GM10266 (cell line): ENCODE results near the gene SSTR5.

ENCODE experiments used
- DNase-seq: peaks from one replicate; pipeline ENCODE4 v3.0.0; 2012; ENCODE audit errors: extremely low spot score
- TF ChIP-seq, protein P1 (sequence below): IDR thresholded peaks from 2 replicates; pipeline ENCODE4 v1.5.1; 2012; ENCODE audit warnings: mild to moderate bottlenecking, low read depth; ENCODE audit not compliant: control insufficient read depth, insufficient read depth; ENCODE audit errors: missing control alignments

SSTR5 gene

DNA sequence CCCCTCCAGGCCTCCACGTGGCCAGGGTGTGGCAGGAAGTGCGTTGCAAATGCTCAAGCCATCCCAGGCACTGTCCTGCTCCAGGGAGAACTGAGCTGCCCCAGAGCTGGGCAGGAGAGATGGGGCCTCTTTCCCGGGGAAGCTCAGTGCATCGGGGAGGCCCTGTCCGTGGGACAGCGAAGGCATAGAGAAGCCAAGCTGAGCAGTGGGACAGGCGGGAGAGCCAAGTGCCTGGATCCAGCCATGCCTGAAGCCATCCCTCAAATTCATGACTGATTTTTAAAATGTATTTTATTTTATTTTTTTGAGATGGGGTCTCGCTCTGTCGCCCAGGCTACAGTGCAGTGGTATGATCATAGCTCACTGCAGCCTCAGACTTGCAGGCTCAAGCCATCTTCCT, 25.4 kb upstream of the SSTR5 start:
- no peak for DNase-seq
- TF ChIP-seq, protein P1, sequence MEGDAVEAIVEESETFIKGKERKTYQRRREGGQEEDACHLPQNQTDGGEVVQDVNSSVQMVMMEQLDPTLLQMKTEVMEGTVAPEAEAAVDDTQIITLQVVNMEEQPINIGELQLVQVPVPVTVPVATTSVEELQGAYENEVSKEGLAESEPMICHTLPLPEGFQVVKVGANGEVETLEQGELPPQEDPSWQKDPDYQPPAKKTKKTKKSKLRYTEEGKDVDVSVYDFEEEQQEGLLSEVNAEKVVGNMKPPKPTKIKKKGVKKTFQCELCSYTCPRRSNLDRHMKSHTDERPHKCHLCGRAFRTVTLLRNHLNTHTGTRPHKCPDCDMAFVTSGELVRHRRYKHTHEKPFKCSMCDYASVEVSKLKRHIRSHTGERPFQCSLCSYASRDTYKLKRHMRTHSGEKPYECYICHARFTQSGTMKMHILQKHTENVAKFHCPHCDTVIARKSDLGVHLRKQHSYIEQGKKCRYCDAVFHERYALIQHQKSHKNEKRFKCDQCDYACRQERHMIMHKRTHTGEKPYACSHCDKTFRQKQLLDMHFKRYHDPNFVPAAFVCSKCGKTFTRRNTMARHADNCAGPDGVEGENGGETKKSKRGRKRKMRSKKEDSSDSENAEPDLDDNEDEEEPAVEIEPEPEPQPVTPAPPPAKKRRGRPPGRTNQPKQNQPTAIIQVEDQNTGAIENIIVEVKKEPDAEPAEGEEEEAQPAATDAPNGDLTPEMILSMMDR, result no peak

DNA sequence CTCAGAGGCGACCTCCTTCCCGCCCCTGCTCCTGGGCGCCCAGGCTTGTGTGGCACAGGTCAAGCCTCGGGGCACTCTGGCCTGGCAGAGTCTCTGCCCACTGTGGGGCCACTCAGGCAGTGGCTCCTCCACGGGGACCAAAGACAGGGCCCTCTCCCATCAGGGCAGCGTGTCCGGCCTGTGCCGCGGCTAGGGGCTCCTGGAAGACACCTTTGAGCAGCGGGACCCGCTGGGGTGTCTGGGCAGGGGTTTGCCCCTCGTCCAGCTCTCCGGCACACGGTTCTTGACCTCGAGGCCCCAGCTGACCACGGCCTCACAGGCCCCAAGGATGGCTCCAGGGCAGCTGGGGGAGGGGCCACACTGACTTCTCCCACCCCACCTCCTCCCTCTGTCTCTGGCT, 24.7 kb upstream of the SSTR5 start:
- no peak for DNase-seq
- TF ChIP-seq, protein P1, result no peak

DNA sequence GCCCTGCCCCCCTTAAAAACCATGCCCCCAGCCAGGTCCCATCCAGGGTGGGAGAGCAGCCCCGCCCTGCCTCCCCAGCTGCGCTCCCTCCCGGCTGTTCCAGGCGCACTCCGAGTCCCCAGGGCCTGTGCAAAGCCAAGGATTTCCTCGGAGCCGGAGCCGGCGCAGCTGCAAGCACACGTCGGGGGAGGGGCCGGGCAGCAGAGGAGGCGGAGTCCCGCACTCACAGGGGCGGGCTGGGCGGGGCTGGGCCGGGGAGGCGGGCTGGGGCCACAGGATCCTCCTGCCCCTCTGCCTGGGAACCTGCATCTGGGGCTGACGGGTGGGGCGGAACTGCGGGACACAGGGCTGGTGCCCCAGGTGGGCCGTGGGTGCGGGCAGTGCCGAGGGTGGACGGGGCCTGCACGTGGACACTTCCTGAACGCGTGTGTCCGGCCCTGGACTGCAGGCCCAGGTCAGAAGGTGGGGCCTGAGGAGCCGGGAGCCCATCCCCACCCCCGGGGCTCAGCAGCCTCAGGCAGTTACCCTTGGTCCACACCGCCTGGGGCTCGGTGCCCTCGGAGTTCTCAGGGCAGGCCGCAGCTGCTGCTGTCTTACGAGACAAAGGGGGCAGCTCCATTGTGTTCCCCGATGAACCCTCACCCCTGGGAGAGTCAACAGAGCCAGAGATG, 24.0 kb upstream of the SSTR5 start:
- TF ChIP-seq, protein P1, result no peak
- no peak for DNase-seq

DNA sequence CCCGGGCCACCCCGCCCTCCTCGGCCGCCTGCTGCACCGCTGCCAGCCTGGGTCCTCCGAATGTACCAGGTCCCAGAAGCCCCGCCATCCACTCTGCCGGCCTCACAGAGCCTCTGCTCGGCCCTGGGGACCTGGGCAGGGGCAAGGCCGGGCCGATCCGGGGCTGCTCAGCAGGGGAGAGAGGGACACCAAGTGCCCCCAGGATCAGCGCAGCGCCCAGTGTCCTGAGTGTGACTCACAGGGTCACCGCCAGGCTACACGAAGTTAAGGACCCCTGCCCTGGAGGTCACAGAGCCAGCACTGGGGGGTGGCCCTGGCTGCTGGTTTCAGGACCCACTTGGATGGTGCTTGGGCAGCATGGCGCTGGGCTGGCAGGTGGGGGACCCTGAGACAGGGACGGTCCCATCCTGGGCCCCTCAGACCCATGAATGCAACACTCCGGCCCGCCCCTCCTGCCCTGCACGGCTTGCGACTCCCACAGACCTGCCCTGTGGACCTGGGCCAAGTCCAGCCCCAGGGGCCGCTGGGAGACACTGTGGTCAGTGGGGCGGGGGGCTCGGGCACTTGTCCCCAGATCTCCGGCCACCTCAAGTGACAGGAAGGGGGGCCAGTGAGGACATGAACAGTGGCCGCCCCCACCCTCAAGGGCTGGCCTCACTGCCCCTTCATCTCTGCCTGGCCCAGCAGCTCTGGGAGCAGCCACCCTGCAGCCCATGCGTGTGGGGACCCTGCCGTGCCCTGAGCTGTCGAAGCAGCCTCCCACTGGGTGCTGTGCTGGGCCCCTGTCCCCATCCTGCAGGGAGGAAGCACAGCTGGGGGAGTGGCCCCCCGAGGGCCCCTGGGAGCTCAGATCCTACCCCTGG, 23.2 kb upstream of the SSTR5 start:
- TF ChIP-seq, protein P1, result no peak

DNA sequence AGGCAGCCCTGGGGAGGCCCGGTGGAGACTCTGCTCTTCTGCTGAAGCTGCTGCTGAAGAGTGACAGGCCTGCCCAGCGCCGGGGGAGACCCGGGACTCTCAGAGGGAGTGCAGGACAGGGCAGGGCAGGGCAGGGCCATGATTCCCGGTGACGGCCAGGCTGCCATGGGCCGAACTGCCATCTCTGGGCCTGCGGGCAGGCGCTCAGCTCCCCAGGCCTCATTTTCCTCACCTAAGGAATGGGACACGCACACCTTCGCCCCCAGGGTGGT, 22.6 kb upstream of the SSTR5 start:
- TF ChIP-seq, protein P1, result no peak
- DNase-seq, result no peak

More for the DNA sequence above, 23.2 kb upstream of the SSTR5 start:
- no peak for DNase-seq

- no peak for DNase-seq
- TF ChIP-seq, protein P1, result no peak
These were observed 22.0 kb upstream of the SSTR5 start for GRCh38 chr16:1050516-1050915.

GRCh38 chr16:1050921-1051320, 21.6 kb upstream of the SSTR5 start:
- TF ChIP-seq, protein P1, result no peak
- DNase-seq, result no peak
